ENCODE data around the gene IL3.

IL3 gene

DNA sequence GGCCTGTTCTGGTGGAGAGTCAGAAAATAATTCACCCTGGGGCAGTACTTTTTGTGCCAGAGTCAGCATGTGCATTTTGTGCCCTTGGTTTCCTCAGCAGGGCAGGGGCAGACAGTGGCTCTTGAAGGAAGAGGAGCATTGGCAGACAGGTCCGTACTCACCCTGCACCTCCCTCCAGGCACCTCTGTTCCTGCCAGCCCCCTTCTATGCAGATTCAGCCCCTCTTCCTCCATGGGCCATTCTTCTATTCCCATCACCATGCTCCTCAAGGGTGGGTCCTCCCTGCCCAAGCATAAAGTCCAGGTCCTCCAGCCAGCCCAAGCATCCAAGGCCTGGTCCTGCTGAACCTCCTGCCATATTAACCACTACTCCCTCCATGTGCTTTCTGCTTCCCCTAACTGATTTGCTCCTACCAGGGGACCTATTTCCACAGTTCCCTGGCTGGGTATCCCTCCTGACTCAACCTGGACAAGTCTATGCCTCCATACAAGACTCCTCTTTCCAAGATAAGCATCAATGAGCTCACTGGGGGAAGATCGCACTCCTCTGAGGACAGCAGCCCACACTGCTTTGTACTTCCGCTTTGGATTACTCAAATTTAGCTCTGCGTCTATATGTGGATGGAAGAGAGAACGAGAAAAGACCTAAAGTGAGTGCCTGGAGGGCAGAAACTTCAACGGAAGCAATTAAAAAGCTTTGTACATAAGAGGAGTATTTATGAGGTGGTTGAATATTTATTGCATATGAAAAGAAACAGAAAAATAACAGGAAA lies 39.7 kb upstream of the IL3 start:
- Mint-ChIP-seq H3K4me3 (no peak overlapping the region), H3K9me3 (no peaks in the 10 kb centered on the region), H3K27ac (peak overlapping the region; percentile 26), H3K36me3 (no peaks in the 10 kb centered on the region), H3K27me3 (peaks cover 14% of the 10 kb centered on the region), H3K4me1 (peaks cover 23% of the 10 kb centered on the region)
- DNase-seq (ENCODE audit: low spot score in 2 of 2) (no peak), ATAC-seq (ENCODE audit: low read depth) (peak; percentile 10)

DNA sequence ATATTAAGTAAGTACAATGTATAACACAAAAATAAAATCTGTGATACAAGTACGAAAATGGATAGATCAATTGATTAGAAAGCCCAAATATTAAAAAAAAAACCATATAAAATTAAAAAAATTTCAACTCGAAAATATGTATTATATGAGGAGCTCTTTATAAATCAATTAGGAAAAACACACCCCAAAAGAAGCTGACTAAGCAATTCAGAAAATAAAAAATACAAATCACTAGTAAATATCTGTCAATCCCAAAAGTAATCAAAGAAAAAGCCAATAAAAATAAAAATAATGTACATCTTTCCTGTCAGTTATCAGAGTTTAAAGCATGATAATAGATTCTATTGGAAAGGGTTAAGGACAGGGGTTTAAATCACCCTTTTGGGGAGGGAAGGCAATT lies 38.8 kb upstream of the IL3 start:
- no peak overlapping the region for H3K27ac Mint-ChIP-seq
- DNase-seq (ENCODE audit: low spot score in 2 of 2) (no peak), ATAC-seq (ENCODE audit: low read depth) (no peak)
- H3K36me3 Mint-ChIP-seq, result no peaks in the 10 kb centered on the region
- peaks cover 23% of the 10 kb centered on the region for H3K4me1 Mint-ChIP-seq
- no peak overlapping the region for H3K4me3 Mint-ChIP-seq
- no peaks in the 10 kb centered on the region for H3K9me3 Mint-ChIP-seq
- peaks cover 12% of the 10 kb centered on the region for H3K27me3 Mint-ChIP-seq

DNA sequence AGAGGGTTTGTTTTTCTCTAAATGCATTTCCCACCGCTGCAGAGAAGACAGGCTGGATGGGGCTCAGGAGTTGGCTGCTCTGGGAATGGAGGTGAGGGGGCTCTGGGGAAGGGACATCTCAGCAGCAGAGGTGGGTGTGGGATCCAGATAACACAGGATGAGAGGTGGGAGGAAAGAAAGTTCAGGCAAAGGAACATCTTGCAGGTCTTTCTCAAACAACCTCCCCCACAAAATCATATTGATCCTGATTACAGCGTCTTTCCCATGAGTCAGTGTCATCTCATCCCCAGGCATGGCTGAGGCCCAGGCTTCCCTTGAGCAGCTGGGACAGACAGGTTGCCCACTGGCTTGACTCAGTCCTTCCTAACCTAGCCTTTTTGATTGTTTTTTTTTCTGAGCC lies 37.7 kb upstream of the IL3 start:
- H3K27me3 Mint-ChIP-seq, result peaks cover 11% of the 10 kb centered on the region
- peaks cover 15% of the 10 kb centered on the region for H3K4me1 Mint-ChIP-seq
- no peak overlapping the region for H3K27ac Mint-ChIP-seq
- DNase-seq (ENCODE audit: low spot score in 2 of 2) (no peak), ATAC-seq (ENCODE audit: low read depth) (no peak)
- H3K36me3 Mint-ChIP-seq, result no peaks in the 10 kb centered on the region
- no peaks in the 10 kb centered on the region for H3K9me3 Mint-ChIP-seq
- no peak overlapping the region for H3K4me3 Mint-ChIP-seq

DNA sequence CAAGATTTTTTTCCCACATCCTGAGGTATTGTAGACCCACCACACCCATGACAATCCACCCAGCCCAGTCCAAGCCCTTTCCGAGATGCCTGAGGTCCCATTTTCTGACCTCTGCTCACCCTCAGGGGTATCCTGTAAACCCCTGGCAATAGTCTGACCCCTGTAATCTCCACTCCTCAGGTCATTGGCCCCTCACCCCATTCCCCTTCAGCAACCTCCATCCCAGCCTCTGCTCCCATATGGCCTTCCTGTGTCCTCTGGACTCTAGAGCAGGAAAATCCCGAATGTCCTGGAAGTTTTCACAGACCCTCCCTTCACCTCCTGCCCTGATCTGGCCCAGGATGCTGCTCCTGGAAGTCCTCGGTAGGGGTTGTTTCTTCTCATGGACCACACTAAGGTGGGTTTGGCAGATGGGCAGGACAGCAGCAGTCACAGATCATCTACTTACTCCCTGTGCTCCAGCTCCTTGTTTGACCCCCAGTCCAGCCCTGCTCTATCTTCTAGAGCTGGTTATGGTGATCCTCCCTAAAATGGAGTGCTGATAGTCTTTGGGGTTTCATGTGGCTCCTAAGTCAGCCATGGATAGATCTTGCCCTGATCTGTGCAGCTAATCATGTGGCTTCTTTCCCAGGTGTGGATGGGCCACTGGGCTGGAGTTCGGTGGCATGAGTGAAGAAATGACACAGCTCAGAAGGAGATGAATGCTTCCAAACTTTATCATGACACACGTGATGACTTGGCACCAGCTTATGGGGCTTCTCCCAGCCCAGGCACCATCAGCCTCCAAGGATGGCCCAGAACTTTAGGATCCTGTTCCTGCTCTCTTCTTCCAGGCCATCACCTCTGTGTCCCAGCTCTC lies 37.0 kb upstream of the IL3 start:
- ATAC-seq (ENCODE audit: low read depth) (no peak), DNase-seq (ENCODE audit: low spot score in 2 of 2) (no peak)
- Mint-ChIP-seq H3K4me1 (peaks cover 13% of the 10 kb centered on the region), H3K9me3 (no peaks in the 10 kb centered on the region), H3K27me3 (peaks cover 13% of the 10 kb centered on the region), H3K36me3 (no peaks in the 10 kb centered on the region), H3K27ac (no peak overlapping the region), H3K4me3 (no peak overlapping the region)

DNA sequence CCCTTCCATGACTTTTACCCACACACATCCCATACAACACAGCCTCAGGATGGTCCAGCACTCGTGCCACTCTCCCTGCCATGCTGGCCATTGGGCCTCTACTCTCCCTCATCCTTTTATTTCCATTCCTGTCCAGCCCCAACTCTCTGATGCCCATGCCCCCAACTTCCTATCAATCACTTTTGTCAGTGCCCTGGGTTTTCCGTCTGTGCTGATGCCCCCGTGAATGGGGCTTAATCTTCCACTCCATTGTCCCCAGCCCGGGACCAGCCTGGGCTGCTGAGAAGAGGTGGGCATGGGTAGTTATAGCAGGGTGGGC lies 36.4 kb upstream of the IL3 start:
- Mint-ChIP-seq H3K36me3 (no peaks in the 10 kb centered on the region), H3K27me3 (peaks cover 14% of the 10 kb centered on the region)

DNA sequence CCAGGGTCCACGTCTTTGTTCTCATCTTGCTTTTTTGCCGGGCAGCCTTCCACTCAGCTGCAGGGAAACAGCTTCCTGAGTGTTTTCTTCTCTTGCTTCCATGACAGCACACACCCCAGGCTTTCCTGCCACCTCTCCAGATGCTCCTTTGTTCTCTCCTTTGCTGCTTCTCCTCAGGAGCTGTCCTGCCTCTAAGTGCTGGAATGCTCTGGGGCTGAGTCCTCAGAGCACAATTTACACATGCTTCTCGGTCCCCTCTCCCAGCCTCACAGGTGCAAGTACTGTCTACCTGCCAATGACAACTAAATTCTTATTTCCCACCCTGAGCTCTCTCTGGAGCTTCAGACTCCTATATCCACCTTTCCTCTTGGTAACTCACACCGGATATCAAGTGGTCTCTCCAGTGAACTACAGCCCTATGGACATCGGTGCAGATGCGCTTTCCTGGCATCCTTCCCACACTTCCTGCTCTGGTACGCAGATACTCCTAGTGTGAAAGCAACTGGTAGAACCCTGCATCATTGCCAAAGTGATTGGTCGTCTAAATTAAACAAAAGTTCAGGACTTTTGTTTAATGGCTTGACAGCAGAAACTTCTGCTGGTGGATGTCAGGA lies 35.6 kb upstream of the IL3 start:
- Mint-ChIP-seq H3K4me3 (no peak overlapping the region), H3K27me3 (peaks cover 18% of the 10 kb centered on the region), H3K9me3 (no peaks in the 10 kb centered on the region), H3K27ac (no peak overlapping the region), H3K36me3 (no peaks in the 10 kb centered on the region), H3K4me1 (peaks cover 12% of the 10 kb centered on the region)
- DNase-seq (ENCODE audit: low spot score in 2 of 2), result no peak
- ATAC-seq (ENCODE audit: low read depth), result no peak

More for the DNA sequence above, 36.4 kb upstream of the IL3 start:
- peaks cover 13% of the 10 kb centered on the region for H3K4me1 Mint-ChIP-seq
- no peak overlapping the region for H3K27ac Mint-ChIP-seq
- no peak for DNase-seq (ENCODE audit: low spot score in 2 of 2)
- H3K4me3 Mint-ChIP-seq, result no peak overlapping the region
- ATAC-seq (ENCODE audit: low read depth), result no peak
- H3K9me3 Mint-ChIP-seq, result no peaks in the 10 kb centered on the region

DNA sequence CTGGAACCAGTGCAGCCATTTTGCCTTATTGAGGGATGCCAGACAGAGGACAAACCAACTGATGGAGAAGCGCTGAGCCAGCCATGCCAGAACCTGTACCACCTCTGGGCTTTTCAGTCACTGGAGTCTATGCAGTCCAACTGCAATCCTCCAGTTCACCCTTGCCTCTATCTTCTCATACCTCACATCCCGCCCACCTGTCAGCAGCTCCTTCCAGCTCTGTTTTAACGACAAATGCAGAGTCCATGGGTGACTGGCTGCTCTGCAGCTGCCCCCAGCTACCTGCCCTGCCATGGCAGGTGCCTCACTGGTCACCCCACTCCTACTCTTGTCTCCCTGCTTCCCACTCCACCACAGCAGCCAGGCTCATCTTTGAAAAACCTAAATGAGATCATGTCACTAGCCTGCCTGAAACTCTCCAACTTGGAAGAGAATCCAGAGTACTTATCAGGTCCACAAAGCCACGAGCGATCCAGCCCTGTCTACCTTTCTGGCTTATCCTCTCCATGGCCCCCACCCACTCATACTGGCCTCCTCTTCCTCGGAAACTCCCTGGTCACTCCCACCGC lies 35.0 kb upstream of the IL3 start:
- ATAC-seq (ENCODE audit: low read depth) (no peak), DNase-seq (ENCODE audit: low spot score in 2 of 2) (no peak)
- H3K4me1 Mint-ChIP-seq, result peaks cover 6% of the 10 kb centered on the region
- H3K27ac Mint-ChIP-seq, result no peak overlapping the region
- H3K9me3 Mint-ChIP-seq, result no peaks in the 10 kb centered on the region
- H3K36me3 Mint-ChIP-seq, result peaks cover 3% of the 10 kb centered on the region
- H3K4me3 Mint-ChIP-seq, result no peak overlapping the region
- peaks cover 24% of the 10 kb centered on the region for H3K27me3 Mint-ChIP-seq

DNA sequence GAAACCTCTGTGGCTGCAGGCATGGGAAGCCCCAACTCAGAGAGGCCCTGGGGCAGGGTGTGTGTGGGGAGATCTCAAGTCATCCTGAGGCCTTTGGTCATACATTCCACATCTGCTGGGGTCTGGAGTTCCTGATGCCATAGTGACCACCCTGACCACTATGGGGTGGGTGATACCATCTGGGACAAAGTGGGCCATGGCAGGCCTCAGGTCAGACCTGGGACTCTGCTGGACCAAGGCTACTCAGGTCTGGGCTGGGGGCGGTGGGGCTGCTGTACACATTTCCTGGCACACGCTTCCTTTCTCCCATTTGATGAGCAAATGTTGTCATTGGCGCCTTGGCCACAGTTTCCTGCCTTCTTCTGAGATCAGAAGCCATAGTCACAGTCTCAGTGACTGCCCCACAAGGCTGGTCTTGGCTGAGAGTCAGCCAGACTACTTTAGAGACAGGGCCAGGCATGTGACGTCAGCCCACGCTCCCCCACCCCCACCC lies 33.9 kb upstream of the IL3 start:
- Mint-ChIP-seq H3K36me3 (peaks cover 3% of the 10 kb centered on the region), H3K27me3 (peaks cover 18% of the 10 kb centered on the region), H3K4me3 (no peak overlapping the region), H3K4me1 (no peaks in the 10 kb centered on the region), H3K27ac (no peak overlapping the region), H3K9me3 (no peaks in the 10 kb centered on the region)
- DNase-seq (ENCODE audit: low spot score in 2 of 2) (no peak), ATAC-seq (ENCODE audit: low read depth) (no peak)

DNA sequence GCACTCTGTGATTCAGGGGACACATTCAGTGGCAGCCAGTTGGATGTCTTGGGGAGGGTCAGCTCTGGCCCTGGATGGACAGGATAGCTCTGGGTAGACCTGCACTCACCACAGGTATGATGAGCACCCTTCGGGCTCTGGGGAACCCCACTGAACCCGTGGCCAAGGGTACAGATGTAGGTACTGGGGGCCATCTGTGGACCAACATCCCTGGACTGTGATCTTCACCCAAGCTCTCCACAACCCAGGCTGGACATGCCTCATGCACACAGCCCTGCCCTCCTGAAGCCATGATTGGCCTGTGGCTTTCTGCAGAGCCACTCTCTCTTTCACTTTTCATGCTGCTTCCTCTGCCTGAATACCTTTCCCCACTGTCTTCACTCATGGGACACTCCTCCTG lies 33.4 kb upstream of the IL3 start:
- no peak overlapping the region for H3K4me3 Mint-ChIP-seq
- no peak for DNase-seq (ENCODE audit: low spot score in 2 of 2)
- no peak overlapping the region for H3K27ac Mint-ChIP-seq
- H3K27me3 Mint-ChIP-seq, result peaks cover 18% of the 10 kb centered on the region
- H3K4me1 Mint-ChIP-seq, result no peaks in the 10 kb centered on the region
- H3K36me3 Mint-ChIP-seq, result peaks cover 3% of the 10 kb centered on the region
- H3K9me3 Mint-ChIP-seq, result no peaks in the 10 kb centered on the region
- ATAC-seq (ENCODE audit: low read depth), result no peak

DNA sequence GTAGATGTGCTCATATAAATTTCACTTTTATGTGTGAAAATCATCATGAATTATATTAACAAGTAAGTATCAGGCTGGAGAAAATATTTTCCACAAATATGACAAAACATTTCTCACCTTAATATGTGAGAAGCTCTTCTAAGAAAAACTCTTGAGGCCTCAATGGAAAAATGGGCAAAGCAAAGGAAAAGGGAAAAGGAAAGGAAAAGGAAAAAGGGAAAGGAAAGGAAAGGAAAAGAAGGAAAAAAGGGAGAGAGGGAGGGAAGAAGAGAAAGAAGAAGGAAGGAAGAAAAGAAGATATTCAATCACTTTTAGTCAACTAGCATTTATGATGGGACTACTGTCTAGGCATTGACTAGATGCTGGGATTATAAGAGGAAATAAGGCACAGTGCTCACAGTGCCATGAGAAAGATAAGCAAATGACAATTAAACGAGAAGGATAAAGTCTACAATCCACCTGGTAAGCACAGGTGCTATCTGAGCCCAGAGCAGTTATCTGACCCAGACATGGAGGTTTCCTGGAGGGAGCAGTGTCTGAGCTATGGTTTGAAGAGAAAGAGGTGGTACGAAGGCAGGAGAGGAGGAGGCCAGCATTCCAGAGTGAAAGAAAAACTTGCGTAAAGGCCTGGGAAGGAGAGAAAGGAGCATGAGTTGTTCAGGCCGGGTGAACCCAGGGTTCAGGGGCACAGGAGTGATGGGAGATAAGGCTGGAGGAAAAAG lies 30.7 kb upstream of the IL3 start:
- DNase-seq (ENCODE audit: low spot score in 2 of 2) (no peak), ATAC-seq (ENCODE audit: low read depth) (no peak)
- Mint-ChIP-seq H3K9me3 (peaks cover 6% of the 10 kb centered on the region), H3K36me3 (peaks cover 11% of the 10 kb centered on the region), H3K27ac (no peak overlapping the region), H3K4me3 (no peak overlapping the region), H3K27me3 (peaks cover 18% of the 10 kb centered on the region), H3K4me1 (no peaks in the 10 kb centered on the region)

DNA sequence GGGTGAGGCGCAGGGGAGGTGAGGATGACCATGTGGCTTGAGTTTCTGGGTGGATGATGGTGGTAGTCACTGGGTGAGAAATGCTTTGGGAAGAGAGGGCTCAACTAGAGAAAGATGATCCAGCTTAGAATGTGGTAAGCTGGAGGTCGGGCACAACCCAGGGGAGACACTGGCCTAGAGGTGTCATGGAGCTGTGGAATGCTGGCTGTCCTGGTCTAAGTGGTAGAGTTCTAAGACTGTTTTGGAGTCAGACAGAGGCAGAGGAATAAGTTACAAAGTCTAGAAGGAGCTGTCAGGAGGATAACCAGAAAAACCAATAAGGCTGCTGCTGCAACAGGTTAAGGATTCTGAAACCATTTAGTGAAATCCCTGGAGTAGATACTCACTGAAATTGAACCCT lies 29.8 kb upstream of the IL3 start:
- no peaks in the 10 kb centered on the region for H3K4me1 Mint-ChIP-seq
- H3K27me3 Mint-ChIP-seq, result peaks cover 18% of the 10 kb centered on the region
- no peak overlapping the region for H3K27ac Mint-ChIP-seq
- no peak overlapping the region for H3K4me3 Mint-ChIP-seq
- DNase-seq (ENCODE audit: low spot score in 2 of 2) (no peak), ATAC-seq (ENCODE audit: low read depth) (no peak)
- H3K36me3 Mint-ChIP-seq, result peaks cover 11% of the 10 kb centered on the region
- peaks cover 6% of the 10 kb centered on the region for H3K9me3 Mint-ChIP-seq

DNA sequence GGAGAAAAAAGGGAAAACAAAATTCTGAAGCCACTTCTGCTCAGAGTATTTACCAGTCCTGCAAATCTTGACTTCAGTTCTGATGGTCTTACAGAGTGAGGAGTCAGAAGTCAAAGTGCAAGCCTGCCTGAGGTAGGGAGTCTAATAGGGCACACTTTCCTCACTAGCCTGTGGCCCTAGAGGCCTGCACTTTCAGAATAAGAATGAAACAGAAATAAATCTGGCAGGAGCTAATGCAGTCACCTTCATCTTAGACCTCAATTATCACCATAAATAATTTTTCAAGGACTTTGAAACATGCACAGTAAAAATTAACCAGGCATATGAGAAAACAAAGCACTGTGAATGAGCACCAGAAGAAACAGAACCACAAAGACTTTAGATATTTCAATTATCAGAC lies 28.3 kb upstream of the IL3 start:
- DNase-seq (ENCODE audit: low spot score in 2 of 2) (no peak), ATAC-seq (ENCODE audit: low read depth) (no peak)
- peaks cover 11% of the 10 kb centered on the region for H3K36me3 Mint-ChIP-seq
- H3K27me3 Mint-ChIP-seq, result peaks cover 17% of the 10 kb centered on the region
- H3K4me3 Mint-ChIP-seq, result no peak overlapping the region
- H3K9me3 Mint-ChIP-seq, result peaks cover 6% of the 10 kb centered on the region
- H3K4me1 Mint-ChIP-seq, result no peaks in the 10 kb centered on the region
- H3K27ac Mint-ChIP-seq, result no peak overlapping the region

DNA sequence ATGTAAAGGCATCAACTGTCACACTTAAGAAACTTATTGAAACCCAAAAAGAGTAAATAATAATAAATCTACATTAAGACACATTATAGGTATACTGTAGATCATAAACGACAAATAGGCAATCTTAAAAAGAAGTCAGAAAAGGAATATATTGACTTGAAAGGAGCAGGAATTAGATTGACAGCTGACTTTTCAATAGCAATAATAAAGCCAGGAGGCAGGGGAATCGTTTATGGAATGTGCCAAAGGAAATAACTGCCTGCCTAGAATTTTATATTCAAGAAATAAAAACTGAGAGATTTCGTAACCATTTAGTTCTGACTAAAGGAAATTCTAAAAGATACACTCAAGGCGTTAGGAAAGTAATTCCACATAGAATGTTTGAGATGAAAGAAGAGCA lies 27.3 kb upstream of the IL3 start:
- Mint-ChIP-seq H3K36me3 (peaks cover 11% of the 10 kb centered on the region), H3K27me3 (peaks cover 14% of the 10 kb centered on the region), H3K9me3 (peaks cover 11% of the 10 kb centered on the region), H3K4me1 (no peaks in the 10 kb centered on the region), H3K4me3 (no peak overlapping the region), H3K27ac (no peak overlapping the region)
- no peak for DNase-seq (ENCODE audit: low spot score in 2 of 2)
- no peak for ATAC-seq (ENCODE audit: low read depth)
